Activated T-helper 17 cell treated with anti-CD3 and anti-CD28 coated beads, Interleukin-2, amount 50 U/mL, for 72 hours (primary cell): ENCODE data around the gene TAS2R13. TPM values are rescaled to one million over a fixed set of nuclear protein-coding genes. Genes with fewer than 3 reads are reported as not detected.

Experiments
- ATAC-seq: fragments of 150-1000 bp; cut with Tn5 transposase; replicated peaks from 2 replicates; pipeline ENCODE4 v1.10.0; 2021; ENCODE audit warnings: mild to moderate bottlenecking, moderate library complexity
- H3K27ac Mint-ChIP-seq: one replicate; pipeline ENCODE4 v1.8.0; 2022; ENCODE audit warnings: mixed read lengths
- H3K27me3 Mint-ChIP-seq: one replicate; pipeline ENCODE4 v1.8.0; 2022; ENCODE audit warnings: mixed read lengths
- H3K36me3 Mint-ChIP-seq: one replicate; pipeline ENCODE4 v1.8.0; 2022; ENCODE audit warnings: low read depth, mild to moderate bottlenecking, mixed read lengths
- H3K4me1 Mint-ChIP-seq: one replicate; pipeline ENCODE4 v1.8.0; 2022; ENCODE audit warnings: mixed read lengths
- H3K4me3 Mint-ChIP-seq: one replicate; pipeline ENCODE4 v1.8.0; 2022; ENCODE audit warnings: mild to moderate bottlenecking, mixed read lengths
- H3K9me3 Mint-ChIP-seq: one replicate; pipeline ENCODE4 v1.8.0; 2022; ENCODE audit warnings: mixed read lengths
- total RNA-seq, 2 donors: library from RNA; stranded (reverse); gene quantifications; one replicate each; pipeline ENCODE4 v1.2.3, GENCODE V29; 2022

The TAS2R13 gene
- total RNA-seq, 2 donors from 2014 or later = 1.2 to 2.1 TPM

DNA sequence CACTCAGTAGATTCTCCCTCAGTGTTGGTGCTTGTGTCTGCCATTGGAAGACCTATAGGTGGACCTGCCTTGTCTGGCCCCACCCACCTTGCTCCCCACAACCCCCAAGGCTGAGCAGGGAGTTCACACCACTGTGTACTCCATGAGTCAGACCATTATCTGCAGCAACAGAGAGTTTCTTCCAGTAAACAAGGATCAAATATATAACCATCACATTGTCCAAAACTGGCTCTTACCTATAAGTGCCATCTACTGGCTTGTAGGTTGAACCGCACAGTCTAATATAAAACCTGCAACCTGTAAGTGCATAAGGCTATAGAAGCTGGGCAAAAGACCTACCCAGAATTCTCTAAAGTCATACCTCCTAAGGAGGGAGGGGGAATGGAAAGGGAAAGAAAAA is 7.9 kb downstream of the TAS2R13 start:
- peaks cover 9% of the 10 kb centered on the region for H3K4me1 Mint-ChIP-seq
- no peak for ATAC-seq
- peaks cover 11% of the 10 kb centered on the region for H3K36me3 Mint-ChIP-seq
- peaks cover 11% of the 10 kb centered on the region for H3K9me3 Mint-ChIP-seq
- H3K27ac Mint-ChIP-seq = no peak overlapping the region
- no peaks in the 10 kb centered on the region for H3K27me3 Mint-ChIP-seq
- H3K4me3 Mint-ChIP-seq = no peak overlapping the region

DNA sequence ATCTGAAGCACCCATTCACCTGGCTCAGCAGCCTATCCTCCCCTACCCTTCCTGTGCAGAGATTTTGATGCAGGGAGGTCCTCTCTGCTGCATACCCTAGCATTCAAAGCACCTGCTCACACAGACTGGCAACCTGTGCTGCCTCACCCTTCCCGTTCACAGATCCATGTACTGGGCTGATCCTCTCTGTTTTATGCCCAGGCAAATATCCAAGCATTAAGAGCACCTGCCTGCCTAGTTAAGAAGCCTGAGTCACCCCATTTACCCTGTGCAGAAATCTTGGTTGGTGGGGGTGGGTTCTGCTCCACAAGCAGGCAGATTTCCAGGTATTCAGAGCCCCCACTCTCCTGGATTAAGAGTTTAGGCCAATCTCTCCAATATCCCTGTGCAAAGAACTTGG is 8.4 kb downstream of the TAS2R13 start:
- ATAC-seq = no peak
- Mint-ChIP-seq H3K36me3 (peaks cover 11% of the 10 kb centered on the region), H3K4me1 (peaks cover 9% of the 10 kb centered on the region), H3K4me3 (no peak overlapping the region), H3K9me3 (peaks cover 11% of the 10 kb centered on the region), H3K27ac (no peak overlapping the region), H3K27me3 (no peaks in the 10 kb centered on the region)

DNA sequence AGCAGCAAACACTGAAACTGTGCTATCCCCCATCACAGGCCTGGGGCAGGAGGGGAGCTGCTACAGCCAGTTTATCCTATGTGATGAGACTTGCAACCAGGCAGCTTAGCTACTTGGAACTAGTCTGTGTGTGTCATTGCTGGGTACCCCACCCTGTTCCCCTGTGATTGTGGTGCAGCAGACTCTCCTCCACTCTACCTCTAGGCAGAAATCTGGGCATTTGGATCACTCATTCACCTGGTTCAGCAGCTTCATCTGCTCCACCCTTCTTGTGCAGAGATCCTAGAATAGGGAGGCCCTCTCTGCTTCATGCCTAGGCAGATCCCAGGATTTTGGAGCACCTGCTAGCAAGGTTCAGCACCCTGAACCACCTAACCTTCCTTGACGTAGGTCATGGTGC is 8.8 kb downstream of the TAS2R13 start:
- Mint-ChIP-seq H3K27ac (no peak overlapping the region), H3K9me3 (peaks cover 11% of the 10 kb centered on the region), H3K4me1 (peaks cover 9% of the 10 kb centered on the region), H3K27me3 (no peaks in the 10 kb centered on the region), H3K4me3 (no peak overlapping the region), H3K36me3 (peaks cover 11% of the 10 kb centered on the region)
- no peak for ATAC-seq

DNA sequence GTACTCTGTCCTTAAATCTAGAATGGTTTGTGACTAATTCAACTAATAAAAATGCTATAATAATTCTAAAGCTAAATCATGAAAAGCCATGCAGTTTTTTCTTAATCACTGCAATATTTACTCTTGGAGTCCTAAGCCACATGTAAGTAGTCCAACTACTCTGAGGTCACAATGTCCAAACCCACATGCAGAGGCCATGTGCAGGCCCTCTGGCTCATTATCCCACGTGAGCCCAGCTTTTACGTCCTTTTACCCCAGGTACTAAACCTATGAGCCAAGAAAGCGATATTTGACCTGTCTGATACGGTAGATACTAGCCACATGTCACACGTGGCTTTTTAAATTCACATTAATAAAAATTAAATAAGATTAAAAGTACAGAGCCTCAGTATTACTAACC is 12.5 kb downstream of the TAS2R13 start:
- Mint-ChIP-seq H3K36me3 (peaks cover 26% of the 10 kb centered on the region), H3K27ac (no peak overlapping the region), H3K9me3 (peaks cover 6% of the 10 kb centered on the region), H3K4me1 (peaks cover 9% of the 10 kb centered on the region), H3K27me3 (no peaks in the 10 kb centered on the region), H3K4me3 (no peak overlapping the region)
- no peak for ATAC-seq

DNA sequence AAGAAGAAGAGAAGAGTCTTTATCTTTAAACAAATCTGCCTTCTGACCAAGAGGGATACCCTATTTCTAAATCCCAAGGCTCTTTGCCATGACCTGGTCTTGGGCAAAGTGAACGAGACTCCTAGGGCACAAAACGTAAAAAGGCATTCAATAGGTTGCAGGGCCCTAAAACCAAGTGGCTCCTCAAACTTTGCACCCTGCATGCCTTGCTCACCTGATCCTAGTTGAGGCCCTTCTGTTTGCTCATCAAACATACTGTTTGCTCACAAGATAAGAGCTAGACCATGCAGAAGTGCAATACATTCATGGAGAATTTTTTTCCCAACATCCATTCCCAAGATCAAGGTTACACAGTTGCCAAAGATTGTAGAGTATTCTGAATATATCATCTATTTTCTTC is 17.4 kb downstream of the TAS2R13 start:
- Mint-ChIP-seq H3K9me3 (no peaks in the 10 kb centered on the region), H3K4me1 (no peaks in the 10 kb centered on the region), H3K36me3 (peaks cover 24% of the 10 kb centered on the region), H3K27me3 (no peaks in the 10 kb centered on the region), H3K4me3 (no peak overlapping the region), H3K27ac (no peak overlapping the region)
- ATAC-seq = no peak

DNA sequence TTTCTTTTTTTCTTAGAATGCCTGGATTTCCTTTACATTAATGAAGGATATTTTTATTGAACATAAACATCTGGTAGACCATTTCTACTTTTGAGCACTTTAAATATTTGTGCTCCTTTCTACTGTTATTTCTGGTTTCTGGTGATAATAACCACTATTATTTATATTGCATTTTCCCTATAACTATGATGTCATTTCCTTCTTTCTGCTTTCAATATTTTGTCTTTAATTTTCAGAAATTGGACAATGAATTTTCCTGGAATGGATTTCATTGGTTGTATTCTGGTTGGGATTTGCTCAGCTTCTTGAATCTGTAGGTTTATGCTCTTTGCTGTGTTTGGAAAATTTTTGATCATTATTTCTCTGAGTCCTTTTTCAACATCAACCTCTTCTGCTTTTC is 20.1 kb downstream of the TAS2R13 start:
- no peak for ATAC-seq

DNA sequence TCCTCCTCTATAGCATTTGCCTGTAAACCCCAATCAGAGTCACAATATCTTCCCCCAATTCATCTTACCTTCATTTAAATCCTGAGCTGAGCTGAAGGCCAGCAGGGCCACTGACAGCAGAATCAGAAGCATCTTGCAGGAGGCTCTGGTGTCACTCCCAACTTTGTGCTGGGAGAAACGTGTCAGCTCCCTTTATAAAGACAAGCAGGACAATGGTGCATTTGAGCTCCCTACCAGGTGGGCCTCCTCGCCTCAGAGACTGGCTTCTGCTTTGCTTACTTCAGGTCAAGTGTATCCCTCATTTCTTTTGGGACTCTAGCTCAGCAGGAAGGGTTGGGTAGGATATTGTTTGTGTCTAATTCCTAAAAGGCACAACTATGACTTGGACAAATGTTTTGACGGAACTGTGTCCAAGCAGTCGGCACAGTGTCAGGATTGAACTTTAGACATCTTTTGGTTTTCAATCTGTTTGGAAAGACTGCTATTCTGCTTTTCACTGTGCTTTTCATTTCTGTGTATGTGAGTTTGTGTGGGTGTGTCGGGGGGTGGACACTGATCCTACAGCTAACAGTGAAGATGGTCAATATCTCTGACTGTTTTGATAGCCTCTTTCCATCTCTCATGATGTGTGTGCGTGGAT is 25.2 kb downstream of the TAS2R13 start, which contains the start of gene PRH1:
Gene PRH1 (minus strand): TSS at position 170 of the 640 bp plus-strand sequence. CDS start 38 bp downstream, at position 132.
- H3K27ac Mint-ChIP-seq = no peak within 1 kb of the TSS

More for the DNA sequence above, 20.1 kb downstream of the TAS2R13 start:
- H3K27ac Mint-ChIP-seq = no peak overlapping the region
- no peaks in the 10 kb centered on the region for H3K9me3 Mint-ChIP-seq
- H3K4me3 Mint-ChIP-seq = no peak overlapping the region
- H3K36me3 Mint-ChIP-seq = peaks cover 16% of the 10 kb centered on the region
- H3K4me1 Mint-ChIP-seq = no peaks in the 10 kb centered on the region
- no peaks in the 10 kb centered on the region for H3K27me3 Mint-ChIP-seq

DNA sequence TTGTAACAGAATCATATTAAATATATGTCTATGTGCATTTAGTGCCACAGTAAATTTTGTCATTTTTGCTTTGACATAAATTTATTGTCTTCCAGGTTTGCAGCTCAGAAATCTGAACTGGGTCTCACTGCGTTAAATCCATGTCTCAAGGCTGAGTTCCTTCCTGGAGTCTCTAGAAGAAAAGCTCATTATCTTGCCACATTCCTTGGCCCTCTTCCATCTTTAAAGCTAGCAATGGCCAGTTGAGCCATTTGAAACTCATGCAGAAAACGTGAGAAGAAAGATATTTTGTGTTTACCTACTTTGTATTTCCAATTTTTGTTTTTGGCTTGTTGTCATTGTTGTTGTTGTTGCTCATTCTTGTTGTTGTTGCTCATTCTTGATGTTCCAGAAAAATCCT is 36.0 kb downstream of the TAS2R13 start:
- Mint-ChIP-seq H3K36me3 (peaks cover 26% of the 10 kb centered on the region), H3K27ac (no peak overlapping the region), H3K4me3 (no peak overlapping the region), H3K27me3 (no peaks in the 10 kb centered on the region), H3K9me3 (peaks cover 4% of the 10 kb centered on the region), H3K4me1 (no peaks in the 10 kb centered on the region)
- ATAC-seq = no peak

More for the DNA sequence above, 25.2 kb downstream of the TAS2R13 start, which contains the start of gene PRH1:
- Mint-ChIP-seq H3K27me3 (no peaks in the 10 kb centered on the region), H3K36me3 (peaks cover 21% of the 10 kb centered on the region), H3K4me3 (no peak within 1 kb of the TSS), H3K4me1 (no peaks in the 10 kb centered on the region), H3K9me3 (no peaks in the 10 kb centered on the region)
- no peak for ATAC-seq

DNA sequence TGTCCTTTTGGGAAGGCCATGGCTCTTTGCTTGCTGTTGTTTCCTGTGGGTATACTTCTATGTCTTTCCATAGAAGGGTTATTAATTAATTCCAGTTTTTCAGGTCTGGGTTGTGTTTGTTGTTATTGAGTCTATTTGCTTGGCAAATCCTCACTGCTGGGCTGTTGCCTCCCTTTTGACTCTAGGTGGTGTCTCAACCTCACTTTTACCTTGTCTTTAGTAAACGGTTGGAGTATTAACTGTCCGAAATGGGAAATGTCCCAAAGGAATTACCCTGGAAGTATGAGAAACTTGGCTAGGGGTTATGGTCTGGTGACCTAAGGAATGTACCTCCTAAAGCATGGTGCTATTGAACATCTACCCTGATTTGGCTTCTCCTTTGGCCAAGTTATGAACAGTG is 42.0 kb downstream of the TAS2R13 start:
- H3K27me3 Mint-ChIP-seq = no peaks in the 10 kb centered on the region
- H3K4me3 Mint-ChIP-seq = no peak overlapping the region
- H3K9me3 Mint-ChIP-seq = peaks cover 10% of the 10 kb centered on the region

DNA sequence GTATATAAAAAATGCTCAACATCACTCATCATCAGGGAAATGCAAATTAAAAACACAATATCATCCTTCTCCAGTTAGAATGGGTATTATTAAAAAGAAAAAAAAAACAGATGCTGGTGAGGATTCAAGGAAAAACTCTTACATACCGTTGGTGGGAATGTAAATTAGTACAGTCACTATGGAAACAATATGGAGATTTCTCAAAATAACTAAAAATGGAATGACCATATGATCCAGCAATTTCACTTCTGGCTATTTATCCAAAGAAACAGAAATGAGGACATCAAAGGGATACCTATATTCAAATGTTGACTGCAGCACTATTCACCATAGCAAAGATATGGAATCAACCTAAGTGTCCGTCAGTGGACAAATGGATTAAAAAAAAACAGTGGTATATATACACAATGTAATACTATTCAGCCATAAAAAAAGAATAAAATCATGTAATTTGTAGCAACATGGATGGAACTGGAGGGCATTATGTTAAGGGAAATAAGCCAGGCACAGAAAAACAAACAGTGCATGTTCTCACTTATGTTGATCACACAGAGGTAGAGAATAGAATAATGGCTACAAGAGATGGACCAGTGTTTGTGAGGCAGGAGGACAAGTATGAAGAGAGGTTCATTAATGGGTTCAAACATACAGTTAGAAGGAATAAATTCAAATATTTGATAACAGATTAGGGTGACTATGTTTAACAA is 45.7 kb downstream of the TAS2R13 start:
- H3K36me3 Mint-ChIP-seq = peaks cover 58% of the 10 kb centered on the region
- no peaks in the 10 kb centered on the region for H3K27me3 Mint-ChIP-seq
- ATAC-seq = no peak
- H3K9me3 Mint-ChIP-seq = peaks cover 21% of the 10 kb centered on the region
- H3K4me1 Mint-ChIP-seq = no peaks in the 10 kb centered on the region
- no peak overlapping the region for H3K4me3 Mint-ChIP-seq
- H3K27ac Mint-ChIP-seq = no peak overlapping the region

More for the DNA sequence above, 42.0 kb downstream of the TAS2R13 start:
- ATAC-seq = no peak
- Mint-ChIP-seq H3K36me3 (peaks cover 31% of the 10 kb centered on the region), H3K4me1 (no peaks in the 10 kb centered on the region), H3K27ac (no peak overlapping the region)

DNA sequence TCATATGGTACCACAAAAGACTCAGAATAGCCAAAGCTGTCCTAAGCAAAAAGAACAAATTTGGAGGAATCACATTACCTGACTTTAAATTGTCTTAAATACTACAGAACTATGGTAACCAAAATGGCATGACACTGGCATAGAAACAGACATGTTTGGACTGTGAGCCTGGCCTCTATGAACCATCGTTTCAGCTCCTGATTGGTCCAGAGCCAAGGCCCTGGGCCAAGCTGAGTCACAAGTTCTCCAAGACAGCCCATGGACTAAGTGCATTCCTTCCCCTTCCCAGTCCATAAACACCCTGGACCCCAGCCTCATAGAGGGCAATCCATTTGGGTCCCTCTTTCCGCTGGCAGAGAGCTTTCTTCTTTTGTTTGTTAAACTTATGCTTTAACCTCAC is 48.0 kb downstream of the TAS2R13 start:
- peaks cover 79% of the 10 kb centered on the region for H3K36me3 Mint-ChIP-seq
- H3K4me1 Mint-ChIP-seq = no peaks in the 10 kb centered on the region
- no peak for ATAC-seq
- no peaks in the 10 kb centered on the region for H3K27me3 Mint-ChIP-seq
- peaks cover 25% of the 10 kb centered on the region for H3K9me3 Mint-ChIP-seq
- H3K27ac Mint-ChIP-seq = no peak overlapping the region
- H3K4me3 Mint-ChIP-seq = no peak overlapping the region

Other genes starting within 250 kb of the TAS2R13 start
- under 1 TPM in 1 of 2 donors, not detected in 1; 0.17 TPM for gene STYK1, start 235.5 kb downstream of the TAS2R13 start, total RNA-seq
- gene YBX3, start 186.2 kb downstream of the TAS2R13 start, total RNA-seq = 10 to 100 TPM; 23.7 to 81.0 TPM
- gene TAS2R7, start 106.9 kb downstream of the TAS2R13 start, total RNA-seq = not detected
- gene TAS2R8, start 102.3 kb downstream of the TAS2R13 start, total RNA-seq = not detected
- not detected for gene TAS2R9, start 99.4 kb downstream of the TAS2R13 start, total RNA-seq
- under 1 TPM; 0.48 to 0.69 TPM for gene TAS2R10, start 83.2 kb downstream of the TAS2R13 start, total RNA-seq
- 1 to 10 TPM; 2.4 to 3.6 TPM for gene PRR4, start 60.1 kb downstream of the TAS2R13 start, total RNA-seq
- 10 to 100 TPM; 18.8 to 24.3 TPM for gene PRH1, start 25.3 kb downstream of the TAS2R13 start, total RNA-seq
- gene PRH2, start 19.7 kb upstream of the TAS2R13 start, total RNA-seq = not detected
- gene TAS2R14, start 29.7 kb upstream of the TAS2R13 start, total RNA-seq = 1 to 10 TPM; 2.4 to 3.7 TPM
- 1 to 10 TPM in 1 of 2 donors, under 1 TPM in 1; 0.84 to 1.7 TPM for gene TAS2R50, start 77.3 kb upstream of the TAS2R13 start, total RNA-seq
- 1 to 10 TPM; 1.9 to 4.4 TPM for gene TAS2R20, start 88.7 kb upstream of the TAS2R13 start, total RNA-seq
- gene TAS2R19, start 113.1 kb upstream of the TAS2R13 start, total RNA-seq = 1 to 10 TPM; 3.9 to 6.5 TPM
- 1 to 10 TPM; 2.1 to 8.0 TPM for gene TAS2R31, start 121.8 kb upstream of the TAS2R13 start, total RNA-seq
- 1 to 10 TPM; 1.8 to 3.1 TPM for gene TAS2R46, start 152.7 kb upstream of the TAS2R13 start, total RNA-seq
- gene TAS2R43, start 182.8 kb upstream of the TAS2R13 start, total RNA-seq = 1 to 10 TPM; 1.9 TPM
- gene TAS2R30, start 225.1 kb upstream of the TAS2R13 start, total RNA-seq = 1 to 10 TPM; 4.0 to 6.0 TPM